ENCODE data around the gene LENG8. TPM values are rescaled to one million over a fixed set of nuclear protein-coding genes. Genes with fewer than 3 reads are reported as not detected.

Gene LENG8
- total and polyA plus RNA-seq, 2 of the 13 experiments (the other 11 are each of a cell fraction or from before 2014, with no cell fraction given): 14.3 to 41.9 TPM

- TF ChIP-seq ZFY (CRISPR knock-in tag; IDR thresholded peaks at IDR 0.05): peak; percentile 91
- TF ChIP-seq ZNF101 (CRISPR knock-in tag; IDR thresholded peaks at IDR 0.05; ENCODE audit: borderline replicate concordance, low read depth): no peak
- TF ChIP-seq SP140L (CRISPR knock-in tag; IDR thresholded peaks at IDR 0.05; ENCODE audit: borderline replicate concordance): no peak
- no peak; the same call in 1 of the 2 replicates for TF ChIP-seq TOE1 (CRISPR knock-in tag; IDR thresholded peaks at IDR 0.05)
- TF ChIP-seq ZMYM2 (CRISPR knock-in tag; IDR thresholded peaks at IDR 0.05): no peak
- 0 out of 2 replicates have a peak, but pooled peaks have one; percentile 47 for TF ChIP-seq KMT2B (CRISPR knock-in tag; IDR thresholded peaks at IDR 0.05)
- 0 out of 2 replicates have a peak, but pooled peaks have one; percentile 35 for TF ChIP-seq ZNF639 (CRISPR knock-in tag; conservative IDR thresholded peaks at IDR 0.05)
- TF ChIP-seq ZKSCAN1 (IDR thresholded peaks at IDR 0.05; ENCODE audit: low read length): no peak
- TF ChIP-seq HCFC1 (IDR thresholded peaks at IDR 0.05; ENCODE audit: low read depth, low read length): no peak
- no peak for TF ChIP-seq ZNF33B (CRISPR knock-in tag; IDR thresholded peaks at IDR 0.05)
- 0 out of 2 replicates have a peak, but pooled peaks have one; percentile 37 for TF ChIP-seq ZSCAN9 (CRISPR knock-in tag; IDR thresholded peaks at IDR 0.05; ENCODE audit: borderline replicate concordance)
- no peak for TF ChIP-seq MTF1 (CRISPR knock-in tag; IDR thresholded peaks at IDR 0.05)
- TF ChIP-seq MLLT10 (CRISPR knock-in tag; IDR thresholded peaks at IDR 0.05): no peak
- no peak; the same call in 1 of the 2 replicates for TF ChIP-seq CCDC6 (CRISPR knock-in tag; IDR thresholded peaks at IDR 0.05)
- TF ChIP-seq MATR3 (CRISPR knock-in tag; IDR thresholded peaks at IDR 0.05): no peak
- peak; percentile 85 to 95 for TF ChIP-seq POLR2A (IDR thresholded peaks at IDR 0.05; ENCODE audit: insufficient read depth in 1 of 2, low read depth in 2 of 2, low read length in 2 of 2)
- no peak for TF ChIP-seq SETDB1 (CRISPR knock-in tag; IDR thresholded peaks at IDR 0.05; ENCODE audit: borderline replicate concordance)
- TF ChIP-seq KDM4B (CRISPR knock-in tag; IDR thresholded peaks at IDR 0.05): 0 out of 2 replicates have a peak, but pooled peaks have one; percentile 27
- TF ChIP-seq ZIK1 (CRISPR knock-in tag; IDR thresholded peaks at IDR 0.05; ENCODE audit: borderline replicate concordance, low read depth): no peak
- no peak for TF ChIP-seq THYN1 (CRISPR knock-in tag; IDR thresholded peaks at IDR 0.05; ENCODE audit: borderline replicate concordance, low read depth)
- 0 out of 2 replicates have a peak, but pooled peaks have one; percentile 15 for TF ChIP-seq SMAD1 (CRISPR knock-in tag; IDR thresholded peaks at IDR 0.05; ENCODE audit: borderline replicate concordance, low read depth)
- 0 out of 2 replicates have a peak, but pooled peaks have one; percentile 41 for TF ChIP-seq MYPOP (CRISPR knock-in tag; IDR thresholded peaks at IDR 0.05)
- TF ChIP-seq ZNF879 (CRISPR knock-in tag; IDR thresholded peaks at IDR 0.05): 0 out of 2 replicates have a peak, but pooled peaks have one; percentile 61
- TF ChIP-seq ZNF709 (CRISPR knock-in tag; IDR thresholded peaks at IDR 0.05): no peak; the same call in 1 of the 2 replicates
- no peak for TF ChIP-seq HNRNPUL1 (IDR thresholded peaks at IDR 0.05; ENCODE audit: low read depth, low read length)
- no peak for TF ChIP-seq SKIL (CRISPR knock-in tag; IDR thresholded peaks at IDR 0.05; ENCODE audit: borderline replicate concordance)
- no peak for TF ChIP-seq TOPORS (CRISPR knock-in tag; IDR thresholded peaks at IDR 0.05)
These were observed 14.6 kb downstream of the LENG8 start, which contains the start of gene LENG9 (continued) for GRCh38 chr19:54463531-54464043.

Data from HepG2 (cell line).